SK-N-MC (cell line): ENCODE data around the gene KCNJ16.

Experiments
- EZH2 ChIP-seq: fragments of 200-600 bp; sonication (generic); IDR thresholded peaks from one replicate; pipeline ENCODE4 v1.6.1; 2017; ENCODE audit warnings: antibody characterized with exemption
- FOXP2 ChIP-seq: optimal IDR thresholded peaks from 2 replicates; pipeline ENCODE3; 2011; ENCODE audit warnings: mild to moderate bottlenecking, moderate library complexity; ENCODE audit not compliant: insufficient read depth; ENCODE audit errors: extremely low read length, control extremely low read depth
- POLR2AphosphoS5 ChIP-seq: IDR thresholded peaks from 2 replicates; pipeline ENCODE4 v1.6.1; 2012; ENCODE audit warnings: mild to moderate bottlenecking, low read depth, low read length, borderline replicate concordance

DNA sequence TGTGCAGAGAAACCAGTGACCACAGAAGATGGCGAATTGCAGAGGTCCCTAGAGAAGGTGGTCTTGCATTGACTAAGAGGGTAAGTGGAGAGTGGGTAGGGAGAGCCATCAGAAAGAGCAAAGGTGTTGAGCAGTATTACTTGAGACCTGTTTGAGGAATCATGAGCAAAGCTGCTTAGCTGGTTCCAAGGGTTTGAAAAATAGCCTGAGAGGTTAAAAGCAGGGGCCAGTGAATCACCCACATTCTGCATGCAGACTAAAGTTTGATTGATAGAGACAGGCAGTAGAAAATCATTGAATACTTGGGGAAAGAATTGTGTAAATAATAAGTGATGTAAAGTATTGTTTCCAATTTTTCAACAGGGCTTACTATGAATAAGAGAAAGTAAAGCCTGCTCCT is 34.0 kb upstream of the KCNJ16 start:
- TF ChIP-seq POLR2AphosphoS5 (no peak), EZH2 (no peak), FOXP2 (no peak)
